Spleen (tissue), 7 donors: Measurements from ENCODE around the gene FGF18.

Experiments used
- POLR2A ChIP-seq, 3 donors: fragments of 450-650 bp; IDR thresholded peaks; one replicate each; pipeline ENCODE4 v1.5.1; 2017; ENCODE audit warnings: antibody characterized with exemption in 3 of 3, mild to moderate bottlenecking in 1 of 3
- TF ChIP-seq, protein P1 (sequence below), 11 experiments: fragments of 200-600 bp in 7 of 11; fragments of 450-650 bp in 4 of 11; sonication (generic) in 4 of 11; IDR thresholded peaks in 8 of 11; conservative IDR thresholded peaks in 3 of 11; 1 replicate in 7 of 11; 2 replicates in 4 of 11; pipeline versions ENCODE4 v1.4.0 to v1.8.0; 2016 to 2021; ENCODE audit warnings: antibody characterized with exemption in 11 of 11, inconsistent platforms in 4 of 11, mild to moderate bottlenecking in 1 of 11
- donor health status: DM: no; HTN: no; CAD: no; lungs with moderate emphysema.
- donor health status: DM: no; HTN: no; CAD: no.
- donor health status: DM: no; HTN: no; CAD: no.

DNA sequence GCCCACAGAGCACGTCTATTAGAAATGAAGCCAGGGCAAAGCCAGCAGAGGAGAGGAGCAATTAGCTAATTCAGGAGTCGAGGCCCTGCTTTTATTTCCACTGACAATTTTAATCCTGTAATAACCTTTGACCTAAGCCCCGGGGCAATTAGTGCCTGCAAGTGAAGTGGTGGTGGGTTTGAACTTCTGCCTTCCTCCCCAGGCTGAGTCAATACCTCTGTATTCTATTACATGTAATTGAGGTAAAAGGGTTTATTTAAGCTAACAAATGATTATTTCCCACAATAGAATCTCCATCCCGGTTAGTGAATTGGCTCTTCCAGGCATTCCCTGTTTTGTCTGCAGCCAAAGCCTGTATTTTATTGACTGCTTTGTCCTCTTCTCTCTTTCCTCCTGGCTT, 49.9 kb downstream of the FGF18 start:
- TF ChIP-seq, protein P1, sequence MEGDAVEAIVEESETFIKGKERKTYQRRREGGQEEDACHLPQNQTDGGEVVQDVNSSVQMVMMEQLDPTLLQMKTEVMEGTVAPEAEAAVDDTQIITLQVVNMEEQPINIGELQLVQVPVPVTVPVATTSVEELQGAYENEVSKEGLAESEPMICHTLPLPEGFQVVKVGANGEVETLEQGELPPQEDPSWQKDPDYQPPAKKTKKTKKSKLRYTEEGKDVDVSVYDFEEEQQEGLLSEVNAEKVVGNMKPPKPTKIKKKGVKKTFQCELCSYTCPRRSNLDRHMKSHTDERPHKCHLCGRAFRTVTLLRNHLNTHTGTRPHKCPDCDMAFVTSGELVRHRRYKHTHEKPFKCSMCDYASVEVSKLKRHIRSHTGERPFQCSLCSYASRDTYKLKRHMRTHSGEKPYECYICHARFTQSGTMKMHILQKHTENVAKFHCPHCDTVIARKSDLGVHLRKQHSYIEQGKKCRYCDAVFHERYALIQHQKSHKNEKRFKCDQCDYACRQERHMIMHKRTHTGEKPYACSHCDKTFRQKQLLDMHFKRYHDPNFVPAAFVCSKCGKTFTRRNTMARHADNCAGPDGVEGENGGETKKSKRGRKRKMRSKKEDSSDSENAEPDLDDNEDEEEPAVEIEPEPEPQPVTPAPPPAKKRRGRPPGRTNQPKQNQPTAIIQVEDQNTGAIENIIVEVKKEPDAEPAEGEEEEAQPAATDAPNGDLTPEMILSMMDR (IDR thresholded peaks at IDR 0.05 in 8 of 11, conservative IDR thresholded peaks at IDR 0.05 in 3 of 11), result no peak
- TF ChIP-seq POLR2A (IDR thresholded peaks at IDR 0.05), result no peak
